GM18520 (cell line): ENCODE measurements around the gene ADARB2.

Experiments
- ATAC-seq: cut with Tn5 transposase; IDR thresholded peaks from one replicate; pipeline ENCODE4 v1.9.1; 2021; ENCODE audit not compliant: unreplicated experiment

The ADARB2 gene

GRCh38 chr10:1301143-1301542, 436.2 kb downstream of the ADARB2 start:
- ATAC-seq, result no peak

- ATAC-seq, result no peak
Measured at GRCh38 chr10:1300218-1300617, 437.1 kb downstream of the ADARB2 start.

DNA sequence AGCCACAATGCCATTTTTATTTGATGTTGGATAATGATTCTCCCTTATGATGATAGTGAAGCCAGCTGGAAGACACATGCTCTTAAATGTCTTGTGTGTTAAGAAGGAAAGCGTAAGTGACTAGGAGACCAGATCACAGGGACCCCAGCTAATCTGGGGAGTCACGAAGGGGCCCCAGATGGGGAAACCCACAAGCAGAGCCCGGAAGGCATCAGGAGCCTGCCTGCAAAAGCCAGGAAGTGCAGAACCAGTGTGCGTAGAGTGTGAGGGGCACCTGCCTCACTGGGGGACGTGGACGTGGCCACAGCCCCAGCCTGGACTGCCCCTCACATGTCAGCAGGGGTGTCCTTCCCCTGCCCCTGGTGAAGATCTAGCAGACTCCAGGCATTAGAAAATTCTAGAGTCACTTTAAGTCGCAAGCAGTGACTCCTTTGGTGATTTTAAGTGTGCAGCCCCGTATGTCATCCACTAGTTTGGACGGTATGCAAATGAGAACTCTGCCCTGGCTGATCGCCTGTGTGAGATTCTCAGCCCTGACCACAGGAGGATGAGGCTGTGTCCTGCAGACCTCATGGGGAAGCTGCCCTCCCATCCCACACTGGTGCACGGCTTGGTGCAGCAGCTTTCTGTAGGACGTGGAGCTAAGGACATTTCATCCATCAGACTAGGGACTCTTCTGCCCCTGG, 438.1 kb downstream of the ADARB2 start:
- no peak for ATAC-seq

GRCh38 chr10:1297566-1298301, 439.6 kb downstream of the ADARB2 start:
- no peak for ATAC-seq

DNA sequence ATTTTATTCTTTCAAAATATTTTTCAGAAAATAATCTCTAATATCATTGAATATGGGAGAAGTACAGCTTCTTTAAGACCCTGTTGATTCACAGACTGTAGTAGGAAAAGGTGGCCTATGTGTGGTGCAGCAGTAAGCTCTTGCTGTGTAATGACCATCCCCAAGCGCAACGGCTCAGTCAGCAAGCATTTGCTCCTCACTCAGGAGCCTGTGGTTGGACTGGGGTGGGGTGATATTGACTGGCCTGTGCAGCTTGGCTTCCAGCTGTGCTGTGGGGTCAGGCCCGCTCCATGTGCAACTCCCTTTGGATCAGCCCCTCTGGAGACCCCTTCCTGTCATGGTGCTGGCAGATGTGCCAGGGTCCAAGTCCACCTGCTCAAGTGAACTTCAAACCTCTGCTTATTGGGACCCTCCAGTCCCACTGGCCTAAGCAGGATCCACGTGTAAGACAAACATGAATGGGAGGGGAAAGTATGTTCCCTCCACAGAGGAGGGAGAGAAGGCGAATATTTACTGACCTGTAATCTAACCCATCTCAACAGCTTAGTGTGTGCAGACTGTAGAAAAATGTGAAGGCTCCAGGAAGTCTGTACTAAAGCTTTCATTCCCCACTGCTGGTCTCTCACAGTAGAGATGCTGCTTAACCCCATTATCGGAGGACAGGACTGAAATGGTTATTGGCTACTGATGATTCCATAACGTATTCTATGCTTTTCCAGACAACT, 441.4 kb downstream of the ADARB2 start:
- ATAC-seq, result no peak

- ATAC-seq, result no peak
Measured at GRCh38 chr10:1294748-1295147, 442.6 kb downstream of the ADARB2 start.

GRCh38 chr10:1293636-1294435, 443.5 kb downstream of the ADARB2 start:
- ATAC-seq, result no peak

GRCh38 chr10:1293157-1293556, 444.2 kb downstream of the ADARB2 start:
- ATAC-seq, result no peak

DNA sequence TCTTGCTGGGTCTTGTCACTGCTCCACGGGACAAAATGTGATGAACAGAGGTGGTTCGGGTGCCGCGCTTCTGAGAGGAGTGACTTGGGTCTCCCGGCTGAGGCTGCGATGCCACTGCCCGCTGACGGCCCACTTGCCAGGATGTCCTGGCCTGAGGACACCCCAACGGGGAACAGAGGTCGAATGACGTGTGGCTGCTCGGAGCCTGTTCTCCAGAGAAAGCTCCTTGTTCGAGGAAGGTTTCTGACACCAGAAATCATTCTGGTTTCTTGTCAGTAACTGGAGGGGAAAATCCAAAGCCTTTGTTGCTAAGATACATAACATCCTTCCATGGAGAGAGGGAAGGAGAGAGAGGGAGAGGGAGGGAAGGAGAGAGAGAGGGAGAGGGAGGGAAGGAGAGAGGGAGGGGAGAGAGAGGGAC, 444.7 kb downstream of the ADARB2 start:
- no peak for ATAC-seq

- no peak for ATAC-seq
Measured at GRCh38 chr10:1291178-1292090, 445.9 kb downstream of the ADARB2 start.

- ATAC-seq, result no peak
Measured at GRCh38 chr10:1290071-1290471, 447.3 kb downstream of the ADARB2 start.

DNA sequence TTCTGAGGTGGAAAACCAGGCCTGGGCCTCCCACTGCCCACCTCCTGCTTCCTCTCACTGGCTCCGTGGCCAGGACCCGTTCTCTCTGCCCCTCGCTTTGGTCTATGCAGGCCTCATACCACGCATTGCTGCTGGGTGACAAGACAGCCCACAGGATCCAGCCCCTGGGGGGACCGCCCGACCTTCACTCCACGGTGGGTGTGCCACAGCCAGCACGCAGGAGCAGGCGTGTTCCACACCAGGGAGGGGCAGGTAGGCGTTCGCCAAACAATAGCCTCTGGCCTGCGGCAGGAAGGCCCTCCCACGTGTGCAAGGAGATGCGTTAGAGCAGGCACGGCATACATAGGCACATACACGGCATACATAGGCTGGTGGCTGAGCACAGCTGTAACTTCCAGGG, 447.7 kb downstream of the ADARB2 start:
- ATAC-seq, result no peak

GRCh38 chr10:1287971-1288401, 449.3 kb downstream of the ADARB2 start:
- ATAC-seq, result no peak

- ATAC-seq, result no peak
Measured at GRCh38 chr10:1287487-1287886, 449.8 kb downstream of the ADARB2 start.

- ATAC-seq, result no peak
Measured at GRCh38 chr10:1284076-1284475, 453.2 kb downstream of the ADARB2 start.

- no peak for ATAC-seq
Measured at GRCh38 chr10:1281405-1281782, 455.9 kb downstream of the ADARB2 start.

- ATAC-seq, result no peak
Measured at GRCh38 chr10:1280466-1281404, 456.6 kb downstream of the ADARB2 start.

- no peak for ATAC-seq
Measured at GRCh38 chr10:1278306-1278705, 459.0 kb downstream of the ADARB2 start.
